CD4-positive, alpha-beta T cell treated with Interleukin-4 for 1 hour (primary cell): ENCODE data around the gene SLAMF6.
A peak's percentile ranks its signal among the peaks of the same experiment; 100 is the strongest.
"Not testable (repeated sequence)": the region's sequence is repeated elsewhere in the genome, so short reads cannot be mapped to it uniquely, and the experiment has no call there.

Experiments used
- DNase-seq, 2 donors: peaks; one replicate each; pipeline ENCODE4 v3.0.0-alpha.2; 2020 to 2022

The SLAMF6 gene

GRCh38 chr1:160541622-160542302 lies 18.7 kb upstream of the SLAMF6 start:
- no peak for DNase-seq

GRCh38 chr1:160540859-160541233 lies 17.8 kb upstream of the SLAMF6 start:
- no peak for DNase-seq

- peak; percentile 70 to 79 for DNase-seq
Observed at GRCh38 chr1:160539990-160540858, 17.2 kb upstream of the SLAMF6 start.

- DNase-seq, result no peak
Observed at GRCh38 chr1:160539684-160539989, 16.6 kb upstream of the SLAMF6 start.

DNA sequence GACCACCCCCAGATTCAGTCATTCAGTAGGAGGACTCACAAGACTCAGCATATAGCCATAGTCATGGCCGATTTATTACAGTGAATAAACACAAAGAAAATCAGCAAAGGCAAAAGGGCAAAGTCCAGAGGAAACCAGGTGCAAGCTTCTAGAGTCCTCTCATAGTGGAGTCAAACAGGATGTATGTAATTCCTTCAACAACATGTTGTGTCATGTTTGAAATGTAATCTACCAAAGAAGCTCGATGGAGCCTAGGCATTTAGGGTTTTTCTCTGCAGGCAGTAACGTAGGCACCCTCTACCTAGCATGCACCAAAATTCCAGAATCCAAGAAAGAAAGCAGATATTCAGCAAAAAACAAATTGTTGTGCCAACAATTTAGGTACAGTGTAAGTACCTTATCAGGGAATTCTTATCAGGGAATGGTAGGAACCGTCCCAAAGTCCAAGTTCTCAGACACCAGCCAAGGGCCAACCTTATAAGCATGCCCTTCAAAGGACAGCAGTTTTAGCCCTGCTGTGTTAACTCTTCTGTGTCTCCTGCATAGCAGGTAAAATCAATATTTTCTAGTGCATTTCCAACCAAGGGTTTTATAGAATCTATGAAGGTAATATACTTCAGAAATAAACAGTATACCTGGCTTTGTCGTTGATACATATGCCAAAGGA lies 16.1 kb upstream of the SLAMF6 start:
- no peak for DNase-seq

DNA sequence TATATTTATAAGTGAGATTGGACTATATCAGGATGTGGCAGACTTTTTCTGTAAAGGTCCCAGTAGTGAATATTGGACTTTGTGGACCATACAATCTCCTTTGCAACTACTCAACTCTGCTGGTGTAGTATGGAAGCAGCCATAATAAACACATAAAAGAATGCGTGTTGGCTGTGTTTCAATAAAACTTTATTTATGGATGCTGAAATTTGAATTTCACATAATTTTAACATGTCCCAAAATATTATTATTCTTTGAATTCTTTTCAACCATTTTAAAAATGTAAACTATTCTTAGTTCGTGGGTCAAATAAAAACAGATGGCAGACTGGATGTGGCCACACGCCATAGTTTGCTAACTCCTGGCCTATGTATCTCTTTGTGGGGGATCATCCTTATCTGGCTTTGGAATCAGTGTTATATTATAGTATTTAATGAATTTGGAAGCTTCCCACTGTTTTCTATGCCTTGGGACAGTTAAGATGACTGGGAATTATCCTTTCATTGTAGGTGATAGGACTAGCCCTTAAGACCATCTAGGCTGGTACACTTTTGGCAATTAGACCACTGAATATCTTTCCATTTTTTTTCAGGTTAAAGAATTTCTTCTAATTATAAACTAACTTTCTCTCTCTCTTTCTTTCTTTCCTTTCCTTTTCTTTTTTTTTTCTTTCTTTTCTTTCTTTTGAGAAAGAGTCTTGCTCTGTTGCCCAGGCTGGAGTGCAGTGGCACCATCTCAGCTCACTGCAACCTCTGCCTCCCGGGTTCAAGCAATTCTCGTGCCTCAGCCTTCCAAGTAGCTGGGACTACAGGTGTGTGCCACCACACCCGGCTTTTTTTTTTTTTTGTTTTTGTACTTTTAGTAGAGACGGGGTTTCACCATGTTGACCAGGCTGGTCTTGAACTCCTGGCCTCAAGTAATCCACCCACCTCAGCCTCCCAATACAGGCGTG lies 14.9 kb upstream of the SLAMF6 start:
- no peak for DNase-seq

DNA sequence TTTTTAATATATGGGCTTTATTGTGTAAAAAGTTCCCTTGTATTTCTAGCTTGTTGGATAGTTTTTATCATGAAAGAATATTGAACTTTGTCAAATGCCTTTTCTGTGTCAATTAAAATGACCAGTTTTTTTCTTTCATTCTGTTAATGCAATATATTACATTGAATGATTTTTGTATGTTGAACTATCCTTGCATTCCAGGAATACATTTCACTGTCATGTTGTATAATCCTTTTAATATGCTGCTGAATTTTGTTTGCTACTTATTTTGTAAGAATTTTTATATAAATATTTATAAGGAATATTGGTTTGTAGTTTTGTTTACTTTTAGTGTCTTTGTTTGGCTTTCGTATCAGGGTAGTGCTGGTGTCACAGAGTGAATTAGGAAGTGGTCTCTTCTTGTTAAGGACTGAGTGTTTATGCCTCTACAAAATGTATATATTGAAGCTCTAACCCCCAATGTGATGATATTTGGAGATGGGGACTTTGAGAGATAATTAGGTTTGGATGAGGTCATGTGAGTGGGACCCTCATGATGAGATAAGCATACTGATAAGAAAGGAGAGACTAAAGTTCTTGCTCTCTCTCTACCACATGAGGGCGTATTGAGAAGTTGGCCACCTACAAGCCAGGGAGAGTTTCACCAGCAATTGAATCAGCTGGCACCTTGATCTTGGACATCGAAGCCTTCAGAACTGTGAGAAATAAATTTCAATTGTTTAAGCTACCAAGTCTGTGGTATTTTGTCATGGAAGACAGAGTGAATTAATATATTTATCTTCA lies 12.0 kb upstream of the SLAMF6 start:
- no peak for DNase-seq

DNA sequence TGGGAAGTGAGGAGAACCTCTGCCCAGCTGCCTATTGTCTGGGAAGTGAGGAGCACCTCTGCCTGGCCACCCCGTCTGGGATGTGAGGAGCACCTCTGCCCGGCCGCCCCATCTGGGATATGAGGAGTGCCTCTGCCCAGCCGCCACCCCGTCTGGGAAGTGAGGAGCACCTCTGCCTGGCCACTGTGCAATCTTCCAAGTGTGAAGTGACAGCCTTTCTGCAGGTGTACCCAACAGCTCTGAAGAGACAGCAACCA lies 9.4 kb upstream of the SLAMF6 start:
- not testable (repeated sequence) for DNase-seq

- DNase-seq, result not testable (repeated sequence)
Observed at GRCh38 chr1:160531809-160532556, 8.9 kb upstream of the SLAMF6 start.

DNA sequence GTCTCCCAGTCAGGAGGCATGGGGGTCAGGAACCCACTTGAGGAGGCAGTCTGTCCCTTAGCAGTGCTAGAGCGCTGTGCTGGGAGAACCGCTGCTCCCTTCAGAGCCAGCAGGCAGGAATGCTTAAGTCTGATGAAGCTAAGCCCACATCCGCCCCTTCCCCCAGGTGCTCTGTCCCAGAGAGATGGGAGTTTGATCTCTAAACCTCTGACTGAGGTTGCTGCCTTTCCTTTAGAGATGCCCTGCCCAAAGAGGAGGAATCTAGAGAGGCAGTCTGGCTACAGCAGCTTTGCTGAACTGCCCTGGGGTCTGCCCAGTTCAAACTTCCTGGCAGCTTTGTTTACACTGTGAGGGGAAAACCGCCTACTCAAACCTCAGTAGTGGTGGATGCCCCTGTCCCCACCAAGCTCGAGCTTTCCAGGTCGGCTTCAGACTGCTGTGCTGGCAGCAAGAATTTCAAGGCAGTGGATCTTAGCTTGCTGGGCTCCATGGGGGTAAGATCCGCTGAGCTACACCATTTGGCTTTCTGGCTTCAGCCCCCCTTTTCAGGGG lies 6.4 kb upstream of the SLAMF6 start:
- not testable (repeated sequence) for DNase-seq

- not testable (repeated sequence) for DNase-seq
Observed at GRCh38 chr1:160523789-160524188, 734 bp upstream of the SLAMF6 start.

DNA sequence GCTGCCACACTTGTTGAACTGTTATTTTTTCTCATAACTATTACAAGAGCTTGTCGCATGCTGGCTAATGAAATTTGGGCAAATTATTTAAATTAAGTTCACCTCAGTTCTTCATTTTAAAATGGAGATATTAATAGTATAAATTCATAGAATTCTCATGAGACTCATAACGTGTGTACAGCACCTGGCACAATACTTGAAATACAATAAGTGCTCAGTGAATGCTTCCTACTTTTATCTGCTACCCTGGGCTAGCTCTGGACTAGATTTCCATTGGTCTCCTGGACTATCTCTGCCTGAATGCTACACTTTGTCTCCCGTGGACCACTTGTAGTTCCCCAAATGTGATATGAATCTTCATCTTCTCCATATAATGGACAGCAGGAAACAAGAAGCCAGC lies 919 bp downstream of the SLAMF6 start:
- no peak for DNase-seq

- no peak for DNase-seq
Observed at GRCh38 chr1:160521554-160521953, 1.5 kb downstream of the SLAMF6 start.

DNA sequence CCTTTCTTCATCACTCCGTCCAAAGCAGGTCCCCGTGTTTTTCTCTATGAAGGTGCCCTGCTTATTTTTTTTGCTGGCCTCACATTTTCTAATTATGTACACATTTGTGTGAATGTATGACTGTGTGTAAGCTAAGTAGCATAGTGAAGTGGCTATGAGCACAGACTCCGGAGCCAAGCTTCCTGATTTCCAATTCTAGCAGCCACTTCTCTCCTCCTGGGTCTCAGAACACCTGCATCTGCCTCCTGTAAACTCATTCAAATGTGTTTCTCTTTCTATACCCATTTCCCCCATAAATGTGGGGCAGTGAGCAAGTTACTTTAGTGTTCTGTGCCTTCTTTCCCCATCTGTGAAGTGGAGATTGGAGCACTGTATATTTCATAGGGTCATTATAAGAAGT lies 2.1 kb downstream of the SLAMF6 start:
- DNase-seq, result peak in 1 of 2 donors; percentile 23

- DNase-seq, result no peak
Observed at GRCh38 chr1:160520582-160520981, 2.5 kb downstream of the SLAMF6 start.

GRCh38 chr1:160519642-160520435 lies 3.2 kb downstream of the SLAMF6 start:
- peak; percentile 16 to 68 for DNase-seq

DNA sequence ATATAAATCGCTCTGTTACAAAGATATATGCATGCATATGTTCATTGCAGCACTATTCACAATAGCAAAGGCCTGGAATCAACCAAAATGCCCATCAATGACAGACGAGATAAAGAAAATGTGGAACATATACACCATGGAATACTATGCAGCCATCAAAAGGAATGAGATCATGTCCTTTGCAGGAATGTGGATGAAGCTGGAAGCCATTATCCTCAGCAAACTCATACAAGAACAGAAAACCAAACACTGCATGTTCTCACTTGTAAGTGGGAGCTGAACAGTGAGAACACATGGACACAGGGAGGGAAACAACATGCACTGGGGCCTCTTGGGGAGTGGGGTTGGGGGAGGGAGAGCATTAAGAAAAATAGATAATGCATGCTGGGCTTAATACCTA lies 5.5 kb downstream of the SLAMF6 start:
- not testable (repeated sequence) for DNase-seq

DNA sequence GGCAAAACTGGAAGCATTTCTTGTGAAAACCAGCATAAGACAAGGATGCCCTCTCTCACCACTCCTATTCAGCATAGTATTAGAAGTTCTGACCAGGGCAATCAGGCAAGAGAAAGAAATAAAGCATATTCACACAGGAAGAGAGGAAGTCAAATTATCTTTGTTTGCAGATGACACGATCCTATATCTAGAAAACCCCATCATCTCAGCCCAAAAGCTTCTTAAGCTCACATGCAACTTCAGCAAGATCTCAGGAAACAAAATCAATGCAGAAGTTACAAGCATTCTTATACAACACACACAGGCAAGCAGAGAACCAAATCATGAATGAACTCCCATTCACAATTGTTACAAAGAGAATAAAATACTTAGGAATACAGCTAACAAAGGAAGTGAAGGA lies 7.1 kb downstream of the SLAMF6 start:
- not testable (repeated sequence) for DNase-seq

- DNase-seq, result no peak
Observed at GRCh38 chr1:160504651-160505050, 18.4 kb downstream of the SLAMF6 start.

DNA sequence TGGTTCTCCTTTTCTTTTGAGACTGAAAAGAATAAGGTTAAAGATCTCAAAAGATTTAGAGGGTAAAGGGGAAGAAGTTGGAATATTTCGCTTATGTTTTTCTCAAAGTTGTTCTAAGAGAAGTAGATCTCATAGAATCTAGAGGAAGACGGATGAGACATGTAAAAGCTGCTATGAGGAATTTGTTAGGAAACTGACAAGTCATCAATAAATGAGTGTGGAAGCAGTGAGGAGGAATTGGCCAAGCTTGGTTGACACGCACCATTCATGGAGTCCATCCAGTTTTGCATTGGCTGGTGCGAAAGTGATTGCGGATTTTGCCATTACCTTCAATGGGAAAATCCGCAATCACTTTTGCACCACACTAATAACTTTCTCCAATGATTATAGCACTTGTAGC lies 20.0 kb downstream of the SLAMF6 start:
- no peak for DNase-seq
